B cell (primary cell): ENCODE measurements around the gene EEPD1. TPM values are rescaled to one million over a fixed set of nuclear protein-coding genes. Genes with fewer than 3 reads are reported as not detected.

Experiments used
- ATAC-seq: fragments of 200-7000 bp; cut with Tn5 transposase; one replicate; pipeline ENCODE4 v1.10.0; 2021; ENCODE audit warnings: low read depth, mild to moderate bottlenecking, moderate number of reproducible peaks, moderate library complexity
- CTCF ChIA-PET: fragments of 350-600 bp; sonication (Branson Sonifier 250); formaldehyde crosslinking; loops from one replicate; lab custom pipeline; 2021; ENCODE audit warnings: antibody characterized with exemption, inconsistent platforms; lab: Charles Lee
- POLR2A ChIA-PET: fragments of 350-600 bp; sonication (Branson Sonifier 250); formaldehyde crosslinking; loops from one replicate; lab custom pipeline; 2021; ENCODE audit warnings: antibody characterized with exemption; lab: Charles Lee
- DNase-seq: peaks from one replicate; pipeline ENCODE4 v3.0.0; 2013
- H2AFZ ChIP-seq: 2 replicates; pipeline ENCODE4 v1.6.1; 2012; ENCODE audit warnings: mild to moderate bottlenecking, low read depth, low read length; ENCODE audit not compliant: insufficient read depth, poor library complexity, severe bottlenecking
- H3K27ac ChIP-seq, 2 donors: 1 replicate in 1 of 2; 2 replicates in 1 of 2; pipeline ENCODE4 v1.5.1; 2012 to 2013; ENCODE audit warnings: low read length in 2 of 2, mild to moderate bottlenecking in 2 of 2, moderate library complexity in 1 of 2
- H3K27me3 ChIP-seq, 4 experiments: fragments of 200-600 bp in 1 of 4; sonication (generic) in 1 of 4; replicated peaks in 1 of 4; 1 replicate in 2 of 4; 2 replicates in 2 of 4; pipeline versions ENCODE4 v1.6.1 to v1.7.0; 2013 to 2016; ENCODE audit warnings: low read length in 3 of 4, mild to moderate bottlenecking in 2 of 4, mixed read lengths in 1 of 4, moderate library complexity in 1 of 4; ENCODE audit not compliant: insufficient read depth in 4 of 4, control insufficient read depth in 3 of 4; ENCODE audit errors: control extremely low read depth in 1 of 4
- H3K36me3 ChIP-seq, 2 experiments: replicated peaks in 1 of 2; 1 replicate in 1 of 2; 2 replicates in 1 of 2; pipeline versions ENCODE4 v1.6.1 to v1.7.1; 2013; ENCODE audit warnings: low read length in 1 of 2; ENCODE audit not compliant: insufficient read depth in 2 of 2, control insufficient read depth in 1 of 2; ENCODE audit errors: control extremely low read depth in 1 of 2, extremely low read depth in 1 of 2
- H3K4me1 ChIP-seq, 2 donors: fragments of 200-600 bp in 1 of 2; sonication (generic) in 1 of 2; 1 replicate in 1 of 2; 2 replicates in 1 of 2; pipeline versions ENCODE4 v1.5.1 to v1.6.1; 2013 to 2017; ENCODE audit warnings: low read length in 2 of 2; ENCODE audit not compliant: control insufficient read depth in 2 of 2, insufficient read depth in 2 of 2
- H3K4me2 ChIP-seq: replicated peaks from 2 replicates; pipeline ENCODE3; 2012; ENCODE audit warnings: mild to moderate bottlenecking, low read depth, low read length; ENCODE audit not compliant: poor library complexity, severe bottlenecking
- H3K4me3 ChIP-seq, 5 experiments: fragments of 200-600 bp in 1 of 5; sonication (generic) in 1 of 5; 1 replicate in 3 of 5; 2 replicates in 2 of 5; pipeline versions ENCODE4 v1.5.1 to v1.7.0; 2011 to 2016; ENCODE audit warnings: low read length in 4 of 5, mild to moderate bottlenecking in 4 of 5, low read depth in 2 of 5, control low read depth in 1 of 5, moderate library complexity in 1 of 5; ENCODE audit not compliant: insufficient read depth in 1 of 5; ENCODE audit errors: control extremely low read depth in 1 of 5, extremely low read depth in 1 of 5
- H3K79me2 ChIP-seq: fragments of 200-600 bp; sonication (generic); one replicate; pipeline ENCODE4 v1.6.0; 2016; ENCODE audit warnings: low read length; ENCODE audit not compliant: control insufficient read depth, insufficient read depth
- H3K9ac ChIP-seq: fragments of 200-600 bp; sonication (generic); 2 replicates; pipeline ENCODE4 v1.6.1; 2017; ENCODE audit warnings: mild to moderate bottlenecking, low read length, moderate library complexity
- H3K9me3 ChIP-seq, 3 donors: one replicate each; pipeline versions ENCODE4 v1.6.1 to v1.7.1; 2013; ENCODE audit warnings: low read length in 2 of 3; ENCODE audit not compliant: control insufficient read depth in 2 of 3, insufficient read depth in 1 of 3; ENCODE audit errors: control extremely low read depth in 1 of 3
- H4K20me1 ChIP-seq: 2 replicates; pipeline ENCODE4 v1.6.0; 2012; ENCODE audit warnings: mild to moderate bottlenecking, low read length; ENCODE audit not compliant: insufficient read depth, control insufficient read depth, poor library complexity, severe bottlenecking
- H3K27ac Mint-ChIP-seq: one replicate; pipeline ENCODE4 v1.8.0; 2021; ENCODE audit warnings: mixed read lengths
- H3K27me3 Mint-ChIP-seq: one replicate; pipeline ENCODE4 v1.8.0; 2021; ENCODE audit warnings: mixed read lengths
- H3K4me1 Mint-ChIP-seq: one replicate; pipeline ENCODE4 v1.8.0; 2021; ENCODE audit warnings: mixed read lengths
- H3K4me3 Mint-ChIP-seq: one replicate; pipeline ENCODE4 v1.8.0; 2021; ENCODE audit warnings: mixed read lengths
- H3K9me3 Mint-ChIP-seq: one replicate; pipeline ENCODE4 v1.8.0; 2022; ENCODE audit warnings: mixed read lengths; ENCODE audit not compliant: insufficient read depth
- EZH2 ChIP-seq: IDR thresholded peaks from 2 replicates; pipeline ENCODE4 v1.6.1; 2012; ENCODE audit warnings: borderline replicate concordance, low read depth, mild to moderate bottlenecking, moderate library complexity, low read length; ENCODE audit not compliant: insufficient read depth, poor library complexity, severe bottlenecking
- WGBS: methylation state at CpG from one replicate; pipeline ENCODE4 v1.1.5; 2013; ENCODE audit warnings: missing lambda C conversion rate; ENCODE audit not compliant: insufficient coverage; 5-methylcytosine and 5-hydroxymethylcytosine counted together
- intact Hi-C: fragments of 100-400 bp; cut with micrococcal nuclease; formaldehyde crosslinking; loops from one replicate; pipeline ENCODE4 v1.10.0; 2022
- polyA plus RNA-seq: library from polyadenylated mRNA; depleted of rRNA; stranded (reverse); fragments of >200 nt; gene quantifications from 2 replicates; pipeline ENCODE4 v1.2.3, GENCODE V29; 2012
- total RNA-seq, 2 donors: library from RNA; stranded (reverse); fragments of 120-200 nt in 1 of 2; gene quantifications; 1 replicate in 1 of 2; 2 replicates in 1 of 2; pipeline versions ENCODE4 v1.2.3 to v1.2.4, GENCODE V29; 2013 to 2022
- TF ChIP-seq, protein P1 (sequence below): fragments of 200-600 bp; IDR thresholded peaks from one replicate; pipeline ENCODE4 v1.8.0; 2022; ENCODE audit warnings: antibody characterized with exemption, mild to moderate bottlenecking

EEPD1 gene
- total and polyA plus RNA-seq, 2 donors (not counting 1 experiment from before 2014, with no cell fraction given): 0.49 to 4.1 TPM

DNA sequence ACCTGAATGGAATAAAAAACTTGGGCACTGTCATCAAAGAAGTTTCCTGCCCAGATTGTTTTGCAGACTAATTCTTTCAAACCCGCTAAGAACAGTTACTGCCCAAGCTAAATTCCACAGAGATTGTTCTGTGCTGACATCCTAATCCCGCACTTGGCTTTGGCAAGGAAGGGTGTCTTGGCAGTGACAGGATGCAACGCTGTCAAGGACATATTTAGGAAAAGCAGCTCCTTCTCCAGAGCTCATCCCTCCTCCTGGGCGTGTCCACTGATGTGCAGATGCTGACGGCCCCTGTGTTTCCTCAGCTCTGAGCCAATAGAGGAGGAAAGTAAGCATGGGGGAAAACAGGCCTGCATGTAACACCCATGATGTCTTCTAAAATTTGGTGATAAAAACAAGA lies 74.2 kb downstream of the EEPD1 start:
- Histone ChIP-seq H3K4me3 (no peak overlapping the region), H4K20me1 (no peaks in the 10 kb centered on the region), H3K27me3 (no peaks in the 10 kb centered on the region), H2AFZ (no peak overlapping the region), H3K36me3 (no peaks in the 10 kb centered on the region), H3K4me1 (no peaks in the 10 kb centered on the region), H3K9ac (no peak overlapping the region), H3K79me2 (no peaks in the 10 kb centered on the region), H3K9me3 (no peaks in the 10 kb centered on the region), H3K4me2 (no peak overlapping the region), H3K27ac (no peak overlapping the region)
- ChIA-PET POLR2A (no interaction called here), CTCF (no interaction called here)
- DNase-seq (no peak), ATAC-seq (no peak)
- Mint-ChIP-seq H3K27me3 (no peaks in the 10 kb centered on the region), H3K27ac (no peak overlapping the region), H3K4me1 (no peaks in the 10 kb centered on the region), H3K4me3 (no peak overlapping the region), H3K9me3 (no peaks in the 10 kb centered on the region)
- WGBS: 94% methylated on average over 2 of the region's 5 CpGs
- intact Hi-C loops: no loop called here
- no peak for TF ChIP-seq EZH2
- TF ChIP-seq, protein P1, sequence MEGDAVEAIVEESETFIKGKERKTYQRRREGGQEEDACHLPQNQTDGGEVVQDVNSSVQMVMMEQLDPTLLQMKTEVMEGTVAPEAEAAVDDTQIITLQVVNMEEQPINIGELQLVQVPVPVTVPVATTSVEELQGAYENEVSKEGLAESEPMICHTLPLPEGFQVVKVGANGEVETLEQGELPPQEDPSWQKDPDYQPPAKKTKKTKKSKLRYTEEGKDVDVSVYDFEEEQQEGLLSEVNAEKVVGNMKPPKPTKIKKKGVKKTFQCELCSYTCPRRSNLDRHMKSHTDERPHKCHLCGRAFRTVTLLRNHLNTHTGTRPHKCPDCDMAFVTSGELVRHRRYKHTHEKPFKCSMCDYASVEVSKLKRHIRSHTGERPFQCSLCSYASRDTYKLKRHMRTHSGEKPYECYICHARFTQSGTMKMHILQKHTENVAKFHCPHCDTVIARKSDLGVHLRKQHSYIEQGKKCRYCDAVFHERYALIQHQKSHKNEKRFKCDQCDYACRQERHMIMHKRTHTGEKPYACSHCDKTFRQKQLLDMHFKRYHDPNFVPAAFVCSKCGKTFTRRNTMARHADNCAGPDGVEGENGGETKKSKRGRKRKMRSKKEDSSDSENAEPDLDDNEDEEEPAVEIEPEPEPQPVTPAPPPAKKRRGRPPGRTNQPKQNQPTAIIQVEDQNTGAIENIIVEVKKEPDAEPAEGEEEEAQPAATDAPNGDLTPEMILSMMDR: no peak

DNA sequence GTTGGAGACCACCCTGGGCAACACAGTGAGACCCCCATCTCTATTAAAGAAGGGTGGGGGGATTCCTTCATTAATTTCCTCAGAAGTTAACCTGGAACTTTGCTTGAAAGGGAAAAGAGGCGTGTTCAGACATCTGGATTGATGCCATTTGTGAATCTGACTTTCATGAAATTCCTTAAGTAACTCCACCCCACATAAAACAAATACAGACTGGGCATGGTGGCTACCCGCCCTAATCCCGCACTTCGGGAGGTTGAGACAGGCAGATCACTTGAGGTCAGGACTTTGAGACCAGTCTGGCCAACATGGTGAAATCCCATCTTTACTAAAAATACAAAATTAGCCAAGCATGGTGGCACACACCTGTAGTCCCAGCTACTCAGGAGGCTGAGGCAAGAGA lies 75.0 kb downstream of the EEPD1 start:
- intact Hi-C loops: no loop called here

More for the DNA sequence above, 75.0 kb downstream of the EEPD1 start:
- no peaks in the 10 kb centered on the region for H3K9me3 Mint-ChIP-seq
- H3K4me3 ChIP-seq: no peak overlapping the region
- no peaks in the 10 kb centered on the region for H3K27me3 ChIP-seq
- no peaks in the 10 kb centered on the region for H3K4me1 ChIP-seq
- no peak overlapping the region for H3K4me3 Mint-ChIP-seq
- H3K27ac ChIP-seq: no peak overlapping the region
- ATAC-seq (no peak), DNase-seq (no peak)
- no peak overlapping the region for H3K9ac ChIP-seq
- H3K4me2 ChIP-seq: no peak overlapping the region
- H3K27me3 Mint-ChIP-seq: no peaks in the 10 kb centered on the region
- POLR2A ChIA-PET: no interaction called here
- no peak overlapping the region for H2AFZ ChIP-seq
- no peaks in the 10 kb centered on the region for H4K20me1 ChIP-seq
- TF ChIP-seq EZH2: no peak
- TF ChIP-seq, protein P1: no peak
- CTCF ChIA-PET: no interaction called here
- no peak overlapping the region for H3K27ac Mint-ChIP-seq
- H3K9me3 ChIP-seq: no peaks in the 10 kb centered on the region
- no peaks in the 10 kb centered on the region for H3K4me1 Mint-ChIP-seq
- no peaks in the 10 kb centered on the region for H3K36me3 ChIP-seq
- 100% methylated on average over 3 of the region's 4 CpGs for WGBS
- no peaks in the 10 kb centered on the region for H3K79me2 ChIP-seq
